Gastroesophageal sphincter (tissue), 3 donors: ENCODE data around the gene BTBD9.

Experiments used
- EP300 ChIP-seq: sonication (generic); formaldehyde crosslinking; IDR thresholded peaks from one replicate; pipeline ENCODE4 v1.6.1; 2017; ENCODE audit warnings: antibody characterized with exemption, mild to moderate bottlenecking
- POLR2AphosphoS5 ChIP-seq: sonication (generic); formaldehyde crosslinking; IDR thresholded peaks from one replicate; pipeline ENCODE4 v1.6.1; 2017; ENCODE audit warnings: antibody characterized with exemption
- TF ChIP-seq, protein P1 (sequence below), 4 experiments: fragments of 200-600 bp in 2 of 4; fragments of 450-650 bp in 2 of 4; sonication (generic) in 1 of 4; IDR thresholded peaks; one replicate each; pipeline ENCODE4 v1.5.1; 2017 to 2019; ENCODE audit warnings: antibody characterized with exemption in 4 of 4, mild to moderate bottlenecking in 2 of 4, moderate library complexity in 2 of 4

DNA sequence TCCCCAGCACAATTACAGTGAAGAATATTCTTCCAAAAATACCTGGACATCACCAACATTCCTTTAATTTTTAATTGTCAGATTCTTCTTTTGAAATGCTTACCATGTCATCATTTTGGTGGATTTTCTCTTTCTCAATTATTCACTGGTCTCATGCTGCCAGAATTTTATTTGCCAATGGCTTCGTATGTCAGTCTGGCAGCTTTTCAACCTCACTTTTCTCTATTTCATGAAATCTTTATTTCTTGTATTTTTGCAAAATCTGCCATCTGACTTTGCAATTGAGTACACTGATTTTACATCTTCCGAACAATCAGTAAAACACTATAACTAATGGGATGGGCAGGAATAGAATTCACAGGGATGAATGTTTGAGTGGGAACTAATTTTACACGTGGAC is 84.1 kb downstream of the BTBD9 start:
- TF ChIP-seq, protein P1, sequence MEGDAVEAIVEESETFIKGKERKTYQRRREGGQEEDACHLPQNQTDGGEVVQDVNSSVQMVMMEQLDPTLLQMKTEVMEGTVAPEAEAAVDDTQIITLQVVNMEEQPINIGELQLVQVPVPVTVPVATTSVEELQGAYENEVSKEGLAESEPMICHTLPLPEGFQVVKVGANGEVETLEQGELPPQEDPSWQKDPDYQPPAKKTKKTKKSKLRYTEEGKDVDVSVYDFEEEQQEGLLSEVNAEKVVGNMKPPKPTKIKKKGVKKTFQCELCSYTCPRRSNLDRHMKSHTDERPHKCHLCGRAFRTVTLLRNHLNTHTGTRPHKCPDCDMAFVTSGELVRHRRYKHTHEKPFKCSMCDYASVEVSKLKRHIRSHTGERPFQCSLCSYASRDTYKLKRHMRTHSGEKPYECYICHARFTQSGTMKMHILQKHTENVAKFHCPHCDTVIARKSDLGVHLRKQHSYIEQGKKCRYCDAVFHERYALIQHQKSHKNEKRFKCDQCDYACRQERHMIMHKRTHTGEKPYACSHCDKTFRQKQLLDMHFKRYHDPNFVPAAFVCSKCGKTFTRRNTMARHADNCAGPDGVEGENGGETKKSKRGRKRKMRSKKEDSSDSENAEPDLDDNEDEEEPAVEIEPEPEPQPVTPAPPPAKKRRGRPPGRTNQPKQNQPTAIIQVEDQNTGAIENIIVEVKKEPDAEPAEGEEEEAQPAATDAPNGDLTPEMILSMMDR (IDR thresholded peaks at IDR 0.05), result no peak
- TF ChIP-seq POLR2AphosphoS5, result no peak
- TF ChIP-seq EP300, result no peak
